Measurements from ENCODE around the gene DUSP14. TPM values are rescaled to one million over a fixed set of nuclear protein-coding genes. Genes with fewer than 3 reads are reported as not detected.
"Not testable (repeated sequence)": the region's sequence is repeated elsewhere in the genome, so short reads cannot be mapped to it uniquely, and the experiment has no call there.

Gene DUSP14
- total RNA-seq, 1 donor from 2014 or later: 19.2 TPM

DNA sequence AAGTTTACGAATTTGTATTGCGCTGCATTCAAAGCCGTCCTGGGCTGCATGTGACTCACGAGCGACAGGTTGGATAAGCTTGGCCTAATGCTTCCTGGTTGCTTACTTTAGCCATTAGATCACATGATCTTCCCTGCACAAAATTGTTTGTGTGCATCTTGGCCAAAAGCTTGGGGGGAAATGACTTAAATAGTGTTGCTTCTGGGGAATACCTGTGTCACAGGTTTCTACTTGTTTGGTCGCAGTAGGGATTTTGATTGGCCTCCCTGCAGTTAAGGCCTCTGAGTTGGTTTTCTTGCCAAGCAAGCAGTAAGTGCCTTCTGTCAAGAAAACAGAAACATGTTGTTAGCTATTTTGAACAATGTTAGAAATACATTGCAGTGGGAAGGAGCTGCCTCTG lies 39.6 kb upstream of the DUSP14 start:
- no peak for DNase-seq (ENCODE audit: low spot score, unreplicated experiment)
- Mint-ChIP-seq H3K36me3 (ENCODE audit: insufficient read depth) (peaks cover 12% of the 10 kb centered on the region), H3K27ac (peak overlapping the region; percentile 5), H3K4me3 (ENCODE audit: low read depth) (no peak overlapping the region), H3K9me3 (ENCODE audit: low read depth) (no peaks in the 10 kb centered on the region), H3K4me1 (ENCODE audit: low read depth) (peaks cover 12% of the 10 kb centered on the region), H3K27me3 (no peaks in the 10 kb centered on the region)
- TF ChIP-seq CTCF (IDR thresholded peaks at IDR 0.05; ENCODE audit: unreplicated experiment): no peak

DNA sequence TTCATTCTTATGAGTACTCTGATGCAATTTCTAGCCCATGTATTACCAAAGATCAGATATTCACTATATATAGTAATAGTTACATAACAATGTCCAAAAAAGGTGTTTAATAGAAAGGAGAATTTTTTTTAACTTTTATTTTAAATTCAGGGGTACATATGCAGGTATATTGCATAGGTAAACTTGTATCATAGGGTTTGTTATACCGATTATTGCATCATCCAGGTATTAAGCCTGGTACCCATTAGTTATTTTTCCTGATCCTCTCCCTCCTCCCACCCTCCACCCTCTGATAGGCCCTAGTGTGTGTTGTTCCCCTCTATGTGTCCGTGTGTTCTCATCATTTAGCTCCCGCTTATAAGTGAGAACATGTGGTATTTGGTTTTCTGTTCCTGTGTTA lies 31.9 kb upstream of the DUSP14 start:
- not testable (repeated sequence) for H3K27ac Mint-ChIP-seq; H3K4me1 Mint-ChIP-seq (ENCODE audit: low read depth); H3K27me3 Mint-ChIP-seq; H3K9me3 Mint-ChIP-seq (ENCODE audit: low read depth); H3K4me3 Mint-ChIP-seq (ENCODE audit: low read depth); DNase-seq (ENCODE audit: low spot score, unreplicated experiment)
- H3K36me3 Mint-ChIP-seq (ENCODE audit: insufficient read depth): peaks cover 11% of the 10 kb centered on the region

- no peak for DNase-seq (ENCODE audit: low spot score, unreplicated experiment)
- H3K4me1 Mint-ChIP-seq (ENCODE audit: low read depth): no peaks in the 10 kb centered on the region
- no peak for TF ChIP-seq CTCF (IDR thresholded peaks at IDR 0.05; ENCODE audit: unreplicated experiment)
- H3K4me3 Mint-ChIP-seq (ENCODE audit: low read depth): no peak overlapping the region
- no peaks in the 10 kb centered on the region for H3K9me3 Mint-ChIP-seq (ENCODE audit: low read depth)
- H3K36me3 Mint-ChIP-seq (ENCODE audit: insufficient read depth): peaks cover 9% of the 10 kb centered on the region
- no peak overlapping the region for H3K27ac Mint-ChIP-seq
- H3K27me3 Mint-ChIP-seq: no peaks in the 10 kb centered on the region
These were observed 30.9 kb upstream of the DUSP14 start for GRCh38 chr17:37458805-37459204.

DNA sequence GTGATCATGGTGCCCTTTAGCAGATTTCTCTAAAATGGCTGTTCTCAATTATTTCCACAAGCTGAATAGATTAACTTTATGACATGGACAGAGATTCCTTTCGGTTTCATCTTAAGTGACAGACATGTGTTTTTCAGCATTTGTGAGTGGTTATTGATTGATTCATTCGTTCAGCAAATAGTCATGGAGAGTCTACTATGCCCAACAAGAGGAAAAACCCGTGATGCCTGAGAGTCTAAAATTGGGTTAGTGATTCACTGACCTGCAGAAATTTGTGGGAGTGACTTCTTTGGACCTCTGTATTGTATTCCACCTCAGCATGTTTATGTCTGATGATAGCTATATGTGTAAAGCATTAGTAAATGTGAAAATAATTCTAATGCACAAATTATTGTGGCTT lies 28.0 kb upstream of the DUSP14 start:
- TF ChIP-seq CTCF (IDR thresholded peaks at IDR 0.05; ENCODE audit: unreplicated experiment): no peak
- Mint-ChIP-seq H3K27ac (no peak overlapping the region), H3K27me3 (no peaks in the 10 kb centered on the region), H3K4me1 (ENCODE audit: low read depth) (no peaks in the 10 kb centered on the region), H3K9me3 (ENCODE audit: low read depth) (no peaks in the 10 kb centered on the region), H3K4me3 (ENCODE audit: low read depth) (no peak overlapping the region), H3K36me3 (ENCODE audit: insufficient read depth) (peaks cover 19% of the 10 kb centered on the region)
- no peak for DNase-seq (ENCODE audit: low spot score, unreplicated experiment)

- no peak for DNase-seq (ENCODE audit: low spot score, unreplicated experiment)
- no peak for TF ChIP-seq CTCF (IDR thresholded peaks at IDR 0.05; ENCODE audit: unreplicated experiment)
- H3K4me3 Mint-ChIP-seq (ENCODE audit: low read depth): no peak overlapping the region
- no peaks in the 10 kb centered on the region for H3K27me3 Mint-ChIP-seq
- H3K4me1 Mint-ChIP-seq (ENCODE audit: low read depth): no peaks in the 10 kb centered on the region
- H3K27ac Mint-ChIP-seq: no peak overlapping the region
- H3K36me3 Mint-ChIP-seq (ENCODE audit: insufficient read depth): peaks cover 21% of the 10 kb centered on the region
- H3K9me3 Mint-ChIP-seq (ENCODE audit: low read depth): no peaks in the 10 kb centered on the region
These were observed 27.2 kb upstream of the DUSP14 start for GRCh38 chr17:37462492-37462891.

DNA sequence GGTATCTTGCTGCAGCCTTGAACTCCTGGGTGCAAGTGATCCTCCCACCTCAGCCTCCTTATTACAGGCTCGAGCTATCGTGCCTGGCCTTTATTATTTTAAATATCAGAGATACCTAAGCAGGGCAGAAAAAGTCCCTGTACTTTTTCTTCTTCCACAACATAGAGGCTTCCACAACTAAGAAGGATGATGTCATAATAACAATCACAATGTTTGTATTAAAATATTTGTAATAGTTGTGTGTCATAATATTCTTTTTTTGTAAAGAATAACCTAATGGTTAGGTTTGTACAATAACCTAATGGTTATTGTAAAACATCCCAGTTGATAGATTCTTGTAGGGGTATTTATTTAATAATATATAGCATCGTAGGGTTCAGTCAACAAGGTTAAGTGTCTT lies 26.7 kb upstream of the DUSP14 start:
- TF ChIP-seq CTCF (IDR thresholded peaks at IDR 0.05; ENCODE audit: unreplicated experiment): no peak
- Mint-ChIP-seq H3K9me3 (ENCODE audit: low read depth) (no peaks in the 10 kb centered on the region), H3K27me3 (no peaks in the 10 kb centered on the region)

More for the DNA sequence above, 26.7 kb upstream of the DUSP14 start:
- no peak overlapping the region for H3K4me3 Mint-ChIP-seq (ENCODE audit: low read depth)
- no peak for DNase-seq (ENCODE audit: low spot score, unreplicated experiment)
- H3K27ac Mint-ChIP-seq: no peak overlapping the region
- no peaks in the 10 kb centered on the region for H3K4me1 Mint-ChIP-seq (ENCODE audit: low read depth)
- H3K36me3 Mint-ChIP-seq (ENCODE audit: insufficient read depth): peaks cover 20% of the 10 kb centered on the region

Measured in progenitor cell of endocrine pancreas (in vitro differentiated cells).